SK-N-SH (cell line): ENCODE results near the gene SCD5.

Experiments used
- CHD2 ChIP-seq: fragments of 150-350 bp; IDR thresholded peaks from 2 replicates; pipeline ENCODE4 v1.6.1; 2018; ENCODE audit warnings: low read length; ENCODE audit not compliant: partially characterized antibody
- CTCF ChIP-seq: fragments of 200-600 bp; sonication (generic); IDR thresholded peaks from 2 replicates; pipeline ENCODE4 v1.6.1; 2017; ENCODE audit warnings: antibody characterized with exemption, mild to moderate bottlenecking, moderate library complexity
- IRF3 ChIP-seq: fragments of 150-350 bp; IDR thresholded peaks from 2 replicates; pipeline ENCODE4 v1.6.1; 2016; ENCODE audit warnings: mild to moderate bottlenecking, low read depth, low read length
- RAD21 ChIP-seq: IDR thresholded peaks from 2 replicates; pipeline ENCODE4 v1.6.1; 2012; ENCODE audit warnings: mild to moderate bottlenecking, low read length
- TEAD4 ChIP-seq: IDR thresholded peaks from 2 replicates; pipeline ENCODE4 v1.4.0; 2012; ENCODE audit warnings: mild to moderate bottlenecking, borderline replicate concordance; ENCODE audit not compliant: insufficient read depth

GRCh38 chr4:82579932-82580331 lies 218.7 kb downstream of the SCD5 start:
- TF ChIP-seq CHD2 = no peak
- no peak for TF ChIP-seq TEAD4
- TF ChIP-seq IRF3 = no peak
- TF ChIP-seq CTCF = no peak
- no peak for TF ChIP-seq RAD21
